Gastrocnemius medialis (tissue), 4 donors: ENCODE results near the gene OSCP1. TPM values are rescaled to one million over a fixed set of nuclear protein-coding genes. Genes with fewer than 3 reads are reported as not detected.

Experiments
- ATAC-seq, 2 donors: fragments of 150-250 bp; one replicate each; pipeline ENCODE4 v1.9.1; 2016
- DNase-seq, 2 donors: peaks; one replicate each; pipeline ENCODE4 v3.0.0-alpha.2; 2019
- H3K27ac ChIP-seq, 4 donors: fragments of 200-600 bp; sonication (generic); 1 replicate in 1 of 4; 2 replicates in 3 of 4; pipeline ENCODE4 v1.5.1; 2016 to 2018; ENCODE audit warnings: mild to moderate bottlenecking in 2 of 4, moderate library complexity in 1 of 4
- H3K27me3 ChIP-seq, 3 donors: fragments of 200-600 bp; sonication (generic) in 2 of 3; 1 replicate in 1 of 3; 2 replicates in 2 of 3; pipeline versions ENCODE4 v1.5.1 to v1.6.0; 2016 to 2019; ENCODE audit warnings: mild to moderate bottlenecking in 1 of 3, moderate library complexity in 1 of 3
- H3K36me3 ChIP-seq, 2 donors: fragments of 200-600 bp; sonication (generic) in 1 of 2; one replicate each; pipeline ENCODE4 v1.5.1; 2017 to 2018
- H3K4me1 ChIP-seq, 2 donors: fragments of 200-600 bp; sonication (generic) in 1 of 2; one replicate each; pipeline ENCODE4 v1.5.1; 2016 to 2017; ENCODE audit warnings: mild to moderate bottlenecking in 2 of 2
- H3K4me3 ChIP-seq, 4 donors: fragments of 200-600 bp; sonication (generic) in 3 of 4; 1 replicate in 1 of 4; 2 replicates in 3 of 4; pipeline ENCODE4 v1.5.1; 2016 to 2019; ENCODE audit warnings: mild to moderate bottlenecking in 2 of 4
- H3K9me3 ChIP-seq, 3 donors: fragments of 200-600 bp; sonication (generic) in 2 of 3; 1 replicate in 1 of 3; 2 replicates in 2 of 3; pipeline ENCODE4 v1.5.1; 2016 to 2019
- CTCF ChIP-seq, 5 experiments: fragments of 450-650 bp in 3 of 5; fragments of 200-600 bp in 2 of 5; sonication (generic) in 2 of 5; IDR thresholded peaks in 4 of 5; conservative IDR thresholded peaks in 1 of 5; 1 replicate in 4 of 5; 2 replicates in 1 of 5; pipeline ENCODE4 v1.5.1; 2016 to 2019; ENCODE audit warnings: antibody characterized with exemption in 5 of 5, mild to moderate bottlenecking in 3 of 5, moderate library complexity in 3 of 5
- POLR2A ChIP-seq, 2 donors: fragments of 450-650 bp; IDR thresholded peaks; one replicate each; pipeline ENCODE4 v1.6.1; 2017; ENCODE audit warnings: antibody characterized with exemption in 2 of 2, mild to moderate bottlenecking in 2 of 2, moderate library complexity in 2 of 2
- in situ Hi-C, 4 donors: fragments of 200-750 bp; cut with MboI; loops; one replicate each; pipeline versions ENCODE4 v1.15.0 to v1.8.0; 2017; ENCODE audit warnings: low sequenced_read_pairs in 4 of 4
- intact Hi-C: fragments of 100-400 bp; cut with DNase I; formaldehyde crosslinking; loops from one replicate; pipeline ENCODE4 v1.15.1; 2023; ENCODE audit warnings: low total_unique reads
- total RNA-seq, 4 donors: library from RNA; depleted of rRNA; stranded (reverse); fragments of >200 nt; gene quantifications; one replicate each; pipeline versions ENCODE4 v1.1.0 to v1.2.3, GENCODE V29; 2016

Gene OSCP1
- total RNA-seq, 4 donors from 2014 or later, result 3.3 to 6.7 (median 4.7) TPM

GRCh38 chr1:36421649-36422048 lies 28.6 kb downstream of the OSCP1 start:
- ATAC-seq (no peak), DNase-seq (no peak)
- H3K4me1 ChIP-seq, result peaks cover 21 to 24% of the 10 kb centered on the region in 2 donors
- no peak overlapping the region for H3K4me3 ChIP-seq
- intact Hi-C loops (loop anchor here (1.0 to 2.0 kb wide), 2 partner anchors 53 to 322 kb away; no protein-coding TSS in a partner anchor), in situ Hi-C loops (loop anchor here in 3 of 4 donors (5.0 to 25.0 kb wide), 4 partner anchors 87 to 319 kb away; partner anchors contain the start of genes EVA1B (in 1 of the 3) and SH3D21 (in 1 of the 3))
- no peak for TF ChIP-seq POLR2A (IDR thresholded peaks at IDR 0.05)
- no peak for TF ChIP-seq CTCF (IDR thresholded peaks at IDR 0.05 in 4 of 5, conservative IDR thresholded peaks at IDR 0.05 in 1 of 5)
- H3K36me3 ChIP-seq, result peaks cover 0 to 6% of the 10 kb centered on the region in 2 donors
- H3K27me3 ChIP-seq, result no peaks in the 10 kb centered on the region
- no peaks in the 10 kb centered on the region for H3K9me3 ChIP-seq
- no peak overlapping the region for H3K27ac ChIP-seq

GRCh38 chr1:36420836-36421317 lies 29.4 kb downstream of the OSCP1 start:
- Histone ChIP-seq H3K4me3 (no peak overlapping the region), H3K4me1 (peaks cover 21 to 24% of the 10 kb centered on the region in 2 donors), H3K27me3 (no peaks in the 10 kb centered on the region), H3K36me3 (peaks cover 0 to 6% of the 10 kb centered on the region in 2 donors), H3K9me3 (no peaks in the 10 kb centered on the region), H3K27ac (peak overlapping the region; percentile 7 to 85 (median 35))
- no peak for TF ChIP-seq POLR2A (IDR thresholded peaks at IDR 0.05)
- TF ChIP-seq CTCF (IDR thresholded peaks at IDR 0.05 in 4 of 5, conservative IDR thresholded peaks at IDR 0.05 in 1 of 5), result peak; percentile 89 to 95 (median 93)
- intact Hi-C loops, result loop anchor here (1.0 to 2.0 kb wide), 3 partner anchors 52 to 322 kb away; no protein-coding TSS in a partner anchor
- peak; percentile 69 to 86 for DNase-seq
- peak; percentile 85 to 89 for ATAC-seq
- in situ Hi-C loops, result loop anchor here in 3 of 4 donors (5.0 to 25.0 kb wide), 4 partner anchors 86 to 319 kb away; partner anchors contain the start of genes EVA1B (in 1 of the 3) and SH3D21 (in 1 of the 3)

DNA sequence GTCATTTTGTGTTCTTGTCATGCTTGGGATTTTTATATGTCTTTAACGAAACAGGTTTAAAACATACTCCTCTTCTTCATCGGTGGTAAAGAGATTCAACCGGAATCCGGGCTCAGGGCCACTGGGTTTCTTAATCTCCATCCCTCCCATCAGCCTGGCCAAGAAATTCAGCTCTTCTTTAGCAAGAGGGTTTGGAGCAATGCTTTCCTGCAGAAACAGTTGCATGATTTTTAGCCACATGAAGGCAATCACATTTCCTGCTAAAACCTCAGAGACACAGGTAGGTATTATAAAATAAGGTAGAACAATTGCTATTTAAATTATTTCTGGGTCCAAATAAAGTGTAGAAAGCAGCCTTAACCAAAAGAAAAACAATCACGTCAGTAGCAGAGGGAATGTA lies 29.8 kb downstream of the OSCP1 start:
- ATAC-seq (peak; percentile 43 to 69), DNase-seq (peak; percentile 25 to 61)

DNA sequence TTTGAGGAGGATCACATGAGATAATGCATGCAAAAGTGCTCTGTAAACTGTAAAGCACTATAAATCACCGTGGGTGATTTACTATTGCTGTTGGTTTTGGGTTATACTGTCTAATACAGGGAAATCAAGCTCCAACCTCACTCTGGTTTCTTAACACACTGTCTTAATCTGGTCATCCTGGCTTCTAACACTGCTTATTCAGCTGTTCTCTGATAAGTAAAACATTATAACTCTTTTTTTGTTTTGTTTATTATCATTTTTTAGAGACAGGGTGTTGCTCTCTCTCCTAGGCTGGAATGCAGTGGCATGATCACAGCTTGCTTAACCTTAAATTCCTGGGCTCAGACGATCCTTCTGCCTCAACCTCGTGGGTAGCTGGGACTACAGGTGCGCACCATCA lies 30.7 kb downstream of the OSCP1 start:
- Histone ChIP-seq H3K27ac (peak overlapping the region; percentile 56 to 85 (median 74)), H3K4me1 (peaks cover 21 to 24% of the 10 kb centered on the region in 2 donors), H3K9me3 (no peaks in the 10 kb centered on the region), H3K4me3 (no peak overlapping the region), H3K36me3 (peaks cover 0 to 6% of the 10 kb centered on the region in 2 donors), H3K27me3 (no peaks in the 10 kb centered on the region)
- in situ Hi-C loops, result loop anchor here (5.0 to 25.0 kb wide), 6 partner anchors 65 to 325 kb away; partner anchors contain the start of genes EVA1B (in 1 of the 4) and SH3D21 (in 1 of the 4)
- ATAC-seq (peak; percentile 37 to 42), DNase-seq (no peak)
- no peak for TF ChIP-seq POLR2A (IDR thresholded peaks at IDR 0.05)
- no peak for TF ChIP-seq CTCF (IDR thresholded peaks at IDR 0.05 in 4 of 5, conservative IDR thresholded peaks at IDR 0.05 in 1 of 5)
- intact Hi-C loops, result no loop called here

More for the DNA sequence above, 29.8 kb downstream of the OSCP1 start:
- H3K4me1 ChIP-seq, result peaks cover 21 to 24% of the 10 kb centered on the region in 2 donors
- peak overlapping the region; percentile 7 to 85 (median 35) for H3K27ac ChIP-seq
- no peaks in the 10 kb centered on the region for H3K9me3 ChIP-seq
- H3K4me3 ChIP-seq, result no peak overlapping the region
- intact Hi-C loops, result loop anchor here (1.0 to 2.0 kb wide), 2 partner anchors 52 to 77 kb away; no protein-coding TSS in a partner anchor
- H3K27me3 ChIP-seq, result no peaks in the 10 kb centered on the region
- TF ChIP-seq CTCF (IDR thresholded peaks at IDR 0.05 in 4 of 5, conservative IDR thresholded peaks at IDR 0.05 in 1 of 5), result no peak
- H3K36me3 ChIP-seq, result peaks cover 0 to 6% of the 10 kb centered on the region in 2 donors
- in situ Hi-C loops, result loop anchor here in 3 of 4 donors (5.0 to 25.0 kb wide), 4 partner anchors 86 to 318 kb away; partner anchors contain the start of genes EVA1B (in 1 of the 3) and SH3D21 (in 1 of the 3)
